CD14-positive monocyte (primary cell): ENCODE results near the gene ATL1. TPM values are rescaled to one million over a fixed set of nuclear protein-coding genes. Genes with fewer than 3 reads are reported as not detected.

ENCODE experiments used
- DNase-seq, 3 donors: peaks; one replicate each; pipeline ENCODE4 v3.0.0-alpha.2; 2011 to 2022
- H2AFZ ChIP-seq: 2 replicates; pipeline ENCODE4 v1.6.0; 2012; ENCODE audit warnings: mild to moderate bottlenecking, low read depth, low read length, inconsistent platforms; ENCODE audit not compliant: insufficient read depth, poor library complexity, severe bottlenecking
- H3K27ac ChIP-seq, 2 donors: 1 replicate in 1 of 2; 2 replicates in 1 of 2; pipeline ENCODE4 v1.5.1; 2012 to 2013; ENCODE audit warnings: low read length in 2 of 2, control low read depth in 1 of 2, inconsistent platforms in 1 of 2, low read depth in 1 of 2, mild to moderate bottlenecking in 1 of 2
- H3K27me3 ChIP-seq, 2 donors: one replicate each; pipeline versions ENCODE4 v1.6.0 to v1.6.1; 2011 to 2013; ENCODE audit warnings: low read length in 2 of 2; ENCODE audit not compliant: control insufficient read depth in 2 of 2, insufficient read depth in 2 of 2
- H3K36me3 ChIP-seq, 2 donors: replicated peaks in 1 of 2; 1 replicate in 1 of 2; 2 replicates in 1 of 2; pipeline versions ENCODE4 v1.5.1 to v1.6.1; 2012 to 2013; ENCODE audit warnings: low read length in 2 of 2, control low read depth in 1 of 2, inconsistent platforms in 1 of 2, mild to moderate bottlenecking in 1 of 2; ENCODE audit not compliant: insufficient read depth in 2 of 2, control insufficient read depth in 1 of 2
- H3K4me1 ChIP-seq, 2 donors: 1 replicate in 1 of 2; 2 replicates in 1 of 2; pipeline versions ENCODE4 v1.5.1 to v1.6.1; 2012 to 2013; ENCODE audit warnings: low read length in 2 of 2, control low read depth in 1 of 2, inconsistent platforms in 1 of 2, mild to moderate bottlenecking in 1 of 2, moderate library complexity in 1 of 2; ENCODE audit not compliant: insufficient read depth in 2 of 2, control insufficient read depth in 1 of 2
- H3K4me2 ChIP-seq: replicated peaks from 2 replicates; pipeline ENCODE3; 2012; ENCODE audit warnings: low read length, moderate library complexity, mild to moderate bottlenecking; ENCODE audit not compliant: poor library complexity, severe bottlenecking; ENCODE audit errors: extremely low read depth
- H3K4me3 ChIP-seq, 3 experiments: fragments of 200-600 bp in 1 of 3; sonication (generic) in 1 of 3; replicated peaks in 1 of 3; 1 replicate in 2 of 3; 2 replicates in 1 of 3; pipeline ENCODE4 v1.5.1; 2011 to 2013; ENCODE audit warnings: low read length in 3 of 3, mild to moderate bottlenecking in 3 of 3, control low read depth in 2 of 3, low read depth in 2 of 3, inconsistent platforms in 1 of 3, moderate library complexity in 1 of 3
- H3K79me2 ChIP-seq: 2 replicates; pipeline ENCODE4 v1.6.0; 2012; ENCODE audit warnings: mild to moderate bottlenecking, control low read depth, inconsistent platforms, low read length, moderate library complexity; ENCODE audit not compliant: insufficient read depth
- H3K9ac ChIP-seq: 2 replicates; pipeline ENCODE4 v1.6.0; 2017; ENCODE audit warnings: low read length, mild to moderate bottlenecking; ENCODE audit not compliant: insufficient read depth, poor library complexity, severe bottlenecking
- H3K9me3 ChIP-seq, 2 donors: replicated peaks in 1 of 2; 1 replicate in 1 of 2; 2 replicates in 1 of 2; pipeline versions ENCODE4 v1.5.1 to v1.6.1; 2012 to 2013; ENCODE audit warnings: low read length in 2 of 2, control low read depth in 1 of 2; ENCODE audit not compliant: control insufficient read depth in 1 of 2, insufficient read depth in 1 of 2
- H4K20me1 ChIP-seq: 2 replicates; pipeline ENCODE4 v1.6.0; 2012; ENCODE audit warnings: mild to moderate bottlenecking, low read length, control low read depth, moderate library complexity; ENCODE audit not compliant: insufficient read depth
- H3K27ac Mint-ChIP-seq, 7 donors: one replicate each; pipeline ENCODE4 v1.8.0; 2020; ENCODE audit warnings: mild to moderate bottlenecking in 7 of 7, mixed read lengths in 7 of 7, moderate library complexity in 6 of 7, inconsistent platforms in 2 of 7
- H3K27me3 Mint-ChIP-seq, 3 donors: one replicate each; pipeline ENCODE4 v1.8.0; 2021 to 2022; ENCODE audit warnings: low read depth in 3 of 3, mild to moderate bottlenecking in 3 of 3, mixed read lengths in 3 of 3, moderate library complexity in 3 of 3, inconsistent platforms in 1 of 3
- H3K36me3 Mint-ChIP-seq, 2 donors: one replicate each; pipeline ENCODE4 v1.8.0; 2020; ENCODE audit warnings: mixed read lengths in 2 of 2, inconsistent platforms in 1 of 2, mild to moderate bottlenecking in 1 of 2
- H3K4me1 Mint-ChIP-seq: one replicate; pipeline ENCODE4 v1.8.0; 2020; ENCODE audit warnings: mild to moderate bottlenecking, mixed read lengths
- H3K4me3 Mint-ChIP-seq, 2 donors: one replicate each; pipeline ENCODE4 v1.8.0; 2020; ENCODE audit warnings: mild to moderate bottlenecking in 2 of 2, mixed read lengths in 2 of 2, moderate library complexity in 1 of 2
- H3K9me3 Mint-ChIP-seq, 7 donors: one replicate each; pipeline ENCODE4 v1.8.0; 2020 to 2022; ENCODE audit warnings: mixed read lengths in 7 of 7, mild to moderate bottlenecking in 6 of 7, moderate library complexity in 6 of 7, inconsistent platforms in 2 of 7
- whole genome bisulfite sequencing: methylation state at CpG from one replicate; pipeline ENCODE4 v1.1.5; 2013; ENCODE audit warnings: missing lambda C conversion rate; ENCODE audit not compliant: insufficient coverage; 5-methylcytosine and 5-hydroxymethylcytosine counted together
- intact Hi-C, 2 donors: fragments of 100-400 bp; cut with micrococcal nuclease; formaldehyde crosslinking; loops; one replicate each; pipeline versions ENCODE4 v1.15.0 to v1.15.1; 2023
- polyA plus RNA-seq, 3 donors: library from polyadenylated mRNA; depleted of rRNA in 1 of 3; unstranded in 2 of 3; stranded (reverse) in 1 of 3; fragments of 300-500 nt in 2 of 3; fragments of >200 nt in 1 of 3; fragmentation: Illumina TruSeq in 2 of 3; gene quantifications; 1 replicate in 2 of 3; 2 replicates in 1 of 3; pipeline ENCODE4 v1.2.3, GENCODE V29; 2012 to 2021
- TF ChIP-seq, protein P1 (sequence below): fragments of 200-600 bp; IDR thresholded peaks from one replicate; pipeline ENCODE4 v1.8.0; 2022; ENCODE audit warnings: antibody characterized with exemption, mild to moderate bottlenecking

ATL1 gene
- polyA plus RNA-seq, 3 donors, result 0.36 to 1.1 (median 0.99) TPM

DNA sequence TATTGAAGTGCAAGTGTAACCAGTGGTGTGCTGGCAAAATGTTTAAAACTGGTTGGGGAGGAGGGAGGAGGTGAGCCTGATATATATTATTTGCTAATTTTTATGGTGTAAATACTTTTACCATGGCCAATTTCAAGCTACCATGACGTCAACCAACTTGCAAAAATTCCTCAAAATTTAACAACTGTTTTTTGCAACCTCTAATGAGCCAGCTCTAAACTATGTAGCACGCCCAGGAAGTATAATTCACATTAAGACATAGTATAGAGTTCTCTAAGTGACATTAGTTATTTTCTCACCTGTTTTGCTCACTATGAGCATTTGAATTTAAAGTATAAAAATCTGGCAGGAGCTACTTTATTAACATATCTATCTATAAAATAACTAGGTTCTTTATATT, 41.4 kb downstream of the ATL1 start:
- Mint-ChIP-seq H3K27ac (no peak overlapping the region), H3K4me3 (no peak overlapping the region), H3K4me1 (no peaks in the 10 kb centered on the region), H3K27me3 (peaks cover 0 to 3% (median 1%) of the 10 kb centered on the region in 3 donors), H3K36me3 (no peaks in the 10 kb centered on the region), H3K9me3 (no peaks in the 10 kb centered on the region)
- DNase-seq, result no peak
- intact Hi-C loops, result no loop called here
- Histone ChIP-seq H3K4me3 (no peak overlapping the region), H4K20me1 (no peaks in the 10 kb centered on the region), H3K4me1 (no peaks in the 10 kb centered on the region), H3K27ac (no peak overlapping the region), H3K9me3 (no peaks in the 10 kb centered on the region), H3K79me2 (no peaks in the 10 kb centered on the region), H3K4me2 (no peak overlapping the region), H3K36me3 (no peaks in the 10 kb centered on the region), H2AFZ (no peak overlapping the region), H3K9ac (no peak overlapping the region), H3K27me3 (no peaks in the 10 kb centered on the region)
- WGBS, result no CpG with 5 or more reads among the region's 2 CpGs
- TF ChIP-seq, protein P1, sequence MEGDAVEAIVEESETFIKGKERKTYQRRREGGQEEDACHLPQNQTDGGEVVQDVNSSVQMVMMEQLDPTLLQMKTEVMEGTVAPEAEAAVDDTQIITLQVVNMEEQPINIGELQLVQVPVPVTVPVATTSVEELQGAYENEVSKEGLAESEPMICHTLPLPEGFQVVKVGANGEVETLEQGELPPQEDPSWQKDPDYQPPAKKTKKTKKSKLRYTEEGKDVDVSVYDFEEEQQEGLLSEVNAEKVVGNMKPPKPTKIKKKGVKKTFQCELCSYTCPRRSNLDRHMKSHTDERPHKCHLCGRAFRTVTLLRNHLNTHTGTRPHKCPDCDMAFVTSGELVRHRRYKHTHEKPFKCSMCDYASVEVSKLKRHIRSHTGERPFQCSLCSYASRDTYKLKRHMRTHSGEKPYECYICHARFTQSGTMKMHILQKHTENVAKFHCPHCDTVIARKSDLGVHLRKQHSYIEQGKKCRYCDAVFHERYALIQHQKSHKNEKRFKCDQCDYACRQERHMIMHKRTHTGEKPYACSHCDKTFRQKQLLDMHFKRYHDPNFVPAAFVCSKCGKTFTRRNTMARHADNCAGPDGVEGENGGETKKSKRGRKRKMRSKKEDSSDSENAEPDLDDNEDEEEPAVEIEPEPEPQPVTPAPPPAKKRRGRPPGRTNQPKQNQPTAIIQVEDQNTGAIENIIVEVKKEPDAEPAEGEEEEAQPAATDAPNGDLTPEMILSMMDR, result no peak

DNA sequence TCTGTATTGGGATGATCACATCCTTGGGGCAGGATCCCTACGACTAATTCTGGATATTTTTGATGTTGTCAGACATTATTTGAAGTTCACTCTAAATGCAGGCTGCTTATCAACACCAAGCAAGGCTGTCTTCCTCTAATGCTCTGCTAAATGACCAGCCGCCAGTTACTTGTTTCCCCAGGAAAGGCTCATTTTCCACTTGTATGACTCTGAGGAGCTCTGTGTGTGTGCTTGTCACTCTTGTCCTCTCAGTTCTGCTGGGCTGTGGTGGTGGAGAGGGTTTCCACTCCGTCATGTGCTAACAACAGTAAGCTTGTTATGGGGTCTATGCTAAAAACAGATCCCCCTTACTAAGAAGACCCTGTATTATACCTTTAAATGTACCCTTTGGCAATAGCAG, 42.1 kb downstream of the ATL1 start:
- no peak overlapping the region for H3K4me3 ChIP-seq
- DNase-seq, result no peak
- H3K9me3 ChIP-seq, result no peaks in the 10 kb centered on the region
- H2AFZ ChIP-seq, result no peak overlapping the region
- TF ChIP-seq, protein P1, result no peak
- H3K27me3 ChIP-seq, result no peaks in the 10 kb centered on the region
- H3K4me2 ChIP-seq, result no peak overlapping the region
- H4K20me1 ChIP-seq, result no peaks in the 10 kb centered on the region
- H3K9ac ChIP-seq, result no peak overlapping the region
- intact Hi-C loops, result no loop called here
- H3K27ac ChIP-seq, result no peak overlapping the region
- Mint-ChIP-seq H3K4me3 (no peak overlapping the region), H3K9me3 (no peaks in the 10 kb centered on the region), H3K27me3 (peaks cover 0 to 3% (median 1%) of the 10 kb centered on the region in 3 donors), H3K36me3 (no peaks in the 10 kb centered on the region), H3K27ac (no peak overlapping the region), H3K4me1 (no peaks in the 10 kb centered on the region)
- no peaks in the 10 kb centered on the region for H3K79me2 ChIP-seq
- WGBS, result 83% methylated on average over 1 of the region's 3 CpGs
- no peaks in the 10 kb centered on the region for H3K36me3 ChIP-seq
- H3K4me1 ChIP-seq, result no peaks in the 10 kb centered on the region
